GM18508 (cell line): ENCODE data around the gene CRLF1.

Experiments used
- ATAC-seq: cut with Tn5 transposase; IDR thresholded peaks from one replicate; pipeline ENCODE4 v1.9.1; 2021; ENCODE audit warnings: moderate number of reproducible peaks; ENCODE audit not compliant: insufficient read depth, unreplicated experiment

Gene CRLF1, protein sequence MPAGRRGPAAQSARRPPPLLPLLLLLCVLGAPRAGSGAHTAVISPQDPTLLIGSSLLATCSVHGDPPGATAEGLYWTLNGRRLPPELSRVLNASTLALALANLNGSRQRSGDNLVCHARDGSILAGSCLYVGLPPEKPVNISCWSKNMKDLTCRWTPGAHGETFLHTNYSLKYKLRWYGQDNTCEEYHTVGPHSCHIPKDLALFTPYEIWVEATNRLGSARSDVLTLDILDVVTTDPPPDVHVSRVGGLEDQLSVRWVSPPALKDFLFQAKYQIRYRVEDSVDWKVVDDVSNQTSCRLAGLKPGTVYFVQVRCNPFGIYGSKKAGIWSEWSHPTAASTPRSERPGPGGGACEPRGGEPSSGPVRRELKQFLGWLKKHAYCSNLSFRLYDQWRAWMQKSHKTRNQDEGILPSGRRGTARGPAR

DNA sequence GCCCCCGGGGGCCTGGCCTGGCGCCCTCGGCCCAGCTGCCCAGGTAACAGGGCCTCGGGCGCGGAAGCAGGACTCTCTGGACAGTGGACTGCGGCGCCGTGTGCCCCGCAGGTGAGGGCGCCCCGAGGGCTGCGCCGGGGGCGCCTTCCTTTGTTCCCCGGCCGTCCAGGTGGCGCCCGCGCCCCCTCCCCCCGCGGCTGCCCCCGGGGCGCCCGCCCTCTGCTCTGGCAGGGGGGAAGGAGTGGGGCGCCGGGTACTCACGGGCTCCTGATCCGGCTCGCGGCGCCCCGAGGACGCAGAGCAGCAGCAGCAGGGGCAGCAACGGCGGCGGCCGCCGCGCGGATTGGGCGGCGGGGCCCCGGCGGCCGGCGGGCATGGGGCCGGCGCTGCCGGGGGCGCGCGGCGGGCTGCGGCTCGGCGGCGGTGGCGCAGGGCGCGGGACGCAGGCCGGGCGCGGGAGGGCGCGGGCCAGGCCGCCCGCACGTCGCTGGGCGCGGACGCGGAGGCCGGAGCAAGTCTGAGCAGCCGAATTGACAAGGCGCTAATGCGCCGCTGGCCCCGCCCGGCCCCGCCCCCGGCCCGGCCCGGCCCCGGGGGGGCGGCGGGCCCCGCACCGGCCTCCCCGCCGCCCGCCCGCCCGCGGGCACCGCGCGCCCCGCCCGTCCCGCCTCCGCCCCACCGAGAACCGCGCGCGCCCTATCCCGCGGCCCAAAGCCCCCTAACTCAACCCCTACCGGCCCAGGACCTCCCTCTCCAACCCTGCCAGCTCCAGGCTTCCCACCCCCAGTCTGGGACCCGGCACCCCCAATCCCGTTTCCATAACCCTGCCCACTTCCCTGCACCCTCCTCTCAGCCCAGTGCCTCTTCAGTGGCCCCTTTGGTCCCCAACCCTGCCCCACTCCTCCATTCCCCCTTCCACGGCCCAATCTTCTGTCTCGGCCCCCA, at the start of gene CRLF1:
Gene CRLF1, minus strand, starts transcription at position 519 of the 945 bp plus-strand sequence. Its CDS starts 143 bp downstream, at position 376.
- ATAC-seq, result no peak

DNA sequence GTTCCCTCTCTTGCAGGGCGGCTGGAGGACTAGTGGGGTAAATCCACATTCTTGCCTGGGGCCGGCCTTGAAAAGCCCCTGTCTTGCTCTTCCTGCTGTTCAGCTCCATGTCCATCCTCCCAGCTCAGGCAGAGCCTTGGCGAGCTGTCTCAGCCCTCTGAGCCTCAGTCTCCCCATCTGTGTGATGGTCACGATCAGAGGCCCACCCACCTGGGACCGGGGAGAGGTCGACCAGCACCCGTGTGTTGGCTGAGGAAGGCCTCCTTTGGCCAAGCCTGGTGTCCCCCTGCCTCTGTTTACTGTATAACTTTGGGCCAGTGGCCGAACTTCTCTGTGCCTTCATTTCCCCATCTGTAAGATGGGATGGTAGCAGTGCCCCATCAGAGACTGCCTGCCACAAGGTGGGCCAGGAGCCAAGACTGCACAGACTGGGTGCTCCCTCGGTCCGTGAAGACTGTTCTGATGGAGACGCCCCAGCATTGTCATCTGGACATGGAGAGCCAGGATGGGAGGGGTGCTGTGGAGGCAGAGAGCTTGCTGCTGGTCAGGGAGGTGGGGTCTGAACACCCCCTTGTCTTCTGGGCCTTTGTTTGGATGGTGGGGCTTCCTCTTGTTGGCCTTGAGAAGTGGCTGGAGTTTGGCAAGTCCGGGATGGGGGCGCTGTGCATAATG, 48.7 kb upstream of the CRLF1 start:
- no peak for ATAC-seq

DNA sequence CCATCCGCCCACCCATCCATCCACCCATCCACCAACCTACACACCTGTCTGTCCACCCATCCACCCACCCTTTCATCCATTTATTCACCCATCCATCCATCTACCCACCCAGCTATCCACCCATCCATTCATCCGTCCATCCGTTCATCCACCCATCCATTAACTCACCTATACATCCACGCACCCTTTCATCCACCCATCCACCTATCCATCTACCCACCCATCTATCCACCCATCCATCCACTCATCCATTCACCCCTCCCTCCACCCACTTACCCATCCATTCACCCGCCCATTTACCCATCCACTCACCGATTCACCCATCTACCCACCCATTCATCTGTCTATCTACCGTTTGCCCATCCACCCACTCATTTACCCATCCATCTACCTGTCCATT, 47.9 kb upstream of the CRLF1 start:
- ATAC-seq, result no peak

DNA sequence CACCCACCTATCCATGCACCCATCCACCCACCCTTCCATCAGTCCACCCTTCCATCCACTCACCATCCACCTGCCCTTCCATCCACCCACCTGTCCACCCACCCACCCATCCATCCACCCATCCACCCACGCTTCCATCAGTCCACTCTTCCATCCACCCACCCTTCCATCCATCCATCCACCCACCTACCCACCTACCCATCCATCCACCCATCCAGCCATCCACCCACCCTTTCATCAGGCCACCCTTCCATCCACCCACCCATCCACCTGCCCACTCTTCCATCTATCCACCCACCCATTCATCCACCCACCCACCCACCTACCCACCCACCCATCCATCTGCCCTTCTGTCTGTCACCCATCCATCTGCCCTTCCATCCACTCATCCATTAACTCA, 47.3 kb upstream of the CRLF1 start:
- no peak for ATAC-seq

DNA sequence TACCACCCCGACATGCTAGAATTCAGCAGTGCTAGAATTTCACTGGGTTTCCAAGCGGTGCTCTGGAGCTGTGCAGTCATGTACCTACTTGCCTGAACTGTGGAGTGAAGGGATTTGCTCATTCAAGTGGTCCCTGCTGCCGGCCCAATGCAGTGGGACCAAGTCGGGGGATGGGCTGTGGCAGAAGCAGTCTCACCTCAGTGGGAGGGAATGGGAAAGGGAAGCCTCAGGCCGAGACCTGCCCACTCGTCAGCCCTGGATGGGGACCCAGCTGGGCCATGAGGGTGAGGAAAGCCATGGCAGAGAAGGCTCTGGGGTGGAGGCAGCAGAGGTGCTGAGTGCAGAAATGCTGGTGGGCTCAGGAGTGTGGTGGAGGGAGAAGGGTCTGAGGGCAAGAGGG, 45.1 kb upstream of the CRLF1 start:
- no peak for ATAC-seq

DNA sequence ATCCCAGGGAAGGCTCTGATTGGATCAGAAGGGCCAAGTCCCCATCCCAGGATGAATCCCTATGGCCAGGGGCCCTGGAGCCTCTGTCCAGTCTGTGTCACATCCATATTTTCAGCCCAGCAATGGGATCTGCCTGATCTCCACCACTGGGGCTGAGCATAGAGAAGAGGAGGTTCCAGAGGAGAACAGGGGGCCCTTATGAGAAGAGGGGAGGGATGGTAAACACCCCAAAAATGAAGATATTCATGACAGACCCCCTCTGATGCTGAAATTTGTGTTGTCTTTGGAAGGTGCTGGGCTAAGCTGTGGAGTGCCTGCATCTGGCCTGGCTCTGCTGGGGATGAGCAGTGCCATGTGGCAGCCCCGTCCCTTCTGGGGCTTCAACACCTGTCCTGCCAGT, 44.7 kb upstream of the CRLF1 start:
- ATAC-seq, result no peak

DNA sequence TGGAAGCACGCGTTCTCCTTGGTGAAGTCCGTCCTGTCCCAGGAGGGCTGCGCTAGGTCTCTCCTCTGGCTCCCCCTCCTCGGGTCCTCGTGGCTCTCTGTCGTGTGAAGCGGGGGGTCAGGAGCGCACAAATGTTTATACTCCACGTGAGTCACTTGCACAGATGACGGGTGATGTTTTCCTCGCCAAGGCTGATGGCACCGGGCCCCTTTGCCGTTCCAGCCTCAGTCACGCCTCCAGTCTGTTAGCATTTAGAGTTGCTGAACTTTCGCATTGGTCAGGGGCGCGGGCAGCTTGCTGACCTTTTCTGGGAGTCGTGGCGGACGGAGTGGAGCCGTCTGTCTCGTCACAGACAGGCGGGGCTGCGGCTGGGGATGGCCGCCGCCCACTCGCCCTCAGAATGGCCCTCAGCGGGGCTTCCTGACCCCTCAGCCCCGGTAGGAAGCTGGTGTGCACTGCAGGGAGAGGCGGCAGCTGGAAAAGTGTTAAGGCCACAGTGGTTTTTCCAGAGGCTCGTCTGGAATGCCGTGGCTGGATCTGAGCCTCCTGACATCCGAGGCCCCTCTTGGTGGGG, 44.0 kb upstream of the CRLF1 start:
- no peak for ATAC-seq

DNA sequence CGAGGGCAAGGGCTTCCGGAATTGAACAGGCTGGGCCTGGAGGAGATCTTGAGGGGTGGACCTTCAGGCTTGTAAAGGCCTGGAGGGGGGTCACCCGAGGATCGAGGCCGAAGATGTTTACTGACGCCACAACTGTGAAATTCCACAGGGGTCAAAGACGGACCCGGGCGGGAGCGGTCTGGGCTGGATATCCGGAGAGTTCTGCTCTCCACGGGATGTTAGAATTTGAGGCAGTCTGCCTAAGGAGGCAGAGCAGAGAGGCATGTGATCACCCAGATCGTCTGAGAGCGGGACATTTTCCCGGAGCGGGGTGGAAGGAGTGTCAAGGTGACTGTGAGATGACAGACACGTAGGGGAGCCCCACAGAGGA, 43.4 kb upstream of the CRLF1 start:
- ATAC-seq, result no peak

DNA sequence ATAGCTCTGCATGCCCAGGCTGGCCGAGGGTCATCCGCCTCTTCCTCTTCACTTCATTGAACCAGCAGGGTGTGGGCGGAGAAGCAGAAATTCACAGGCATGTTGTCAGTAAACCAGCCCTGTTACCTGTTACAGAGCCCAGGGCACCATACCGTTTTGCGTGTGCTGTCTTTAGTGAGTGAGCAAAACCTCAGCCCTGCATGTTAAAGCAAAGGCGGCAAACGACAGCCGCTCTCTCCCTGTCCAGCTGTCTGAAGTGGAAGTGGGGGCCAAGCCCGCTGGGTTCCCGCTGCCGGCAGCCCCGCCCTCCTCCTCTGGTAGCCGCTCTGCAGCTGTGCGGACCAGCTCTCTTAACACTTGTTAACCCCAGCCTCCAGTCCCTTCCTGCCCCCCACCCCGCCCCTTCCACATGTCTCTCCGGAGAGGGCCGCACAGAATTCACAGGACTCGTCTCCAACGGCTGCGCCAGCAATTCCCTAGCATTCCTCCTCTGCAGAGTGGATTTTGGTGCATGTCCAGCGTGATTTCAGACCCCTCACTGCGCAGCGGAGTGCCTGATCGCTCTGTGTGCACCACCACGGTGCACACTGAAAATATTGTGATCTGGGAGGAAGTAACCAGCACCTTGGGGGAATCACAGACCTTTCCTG, 42.9 kb upstream of the CRLF1 start:
- no peak for ATAC-seq

DNA sequence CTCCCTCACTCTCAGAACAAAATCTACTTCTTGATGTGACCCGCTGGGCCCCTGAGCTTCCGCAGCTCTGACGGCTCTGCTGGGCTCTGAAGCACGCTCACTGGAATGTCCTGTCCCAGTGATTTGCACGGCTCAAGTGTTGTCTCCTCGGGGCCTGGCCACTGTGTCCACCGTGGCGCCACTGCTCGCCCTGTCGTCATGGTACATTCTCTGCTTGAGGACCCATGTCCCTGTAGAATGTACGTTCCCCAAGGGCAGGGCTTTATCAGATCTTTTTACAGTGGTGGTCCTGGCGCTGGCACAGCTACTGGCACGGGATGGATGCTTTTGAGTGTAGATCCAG, 42.3 kb upstream of the CRLF1 start:
- ATAC-seq, result no peak

DNA sequence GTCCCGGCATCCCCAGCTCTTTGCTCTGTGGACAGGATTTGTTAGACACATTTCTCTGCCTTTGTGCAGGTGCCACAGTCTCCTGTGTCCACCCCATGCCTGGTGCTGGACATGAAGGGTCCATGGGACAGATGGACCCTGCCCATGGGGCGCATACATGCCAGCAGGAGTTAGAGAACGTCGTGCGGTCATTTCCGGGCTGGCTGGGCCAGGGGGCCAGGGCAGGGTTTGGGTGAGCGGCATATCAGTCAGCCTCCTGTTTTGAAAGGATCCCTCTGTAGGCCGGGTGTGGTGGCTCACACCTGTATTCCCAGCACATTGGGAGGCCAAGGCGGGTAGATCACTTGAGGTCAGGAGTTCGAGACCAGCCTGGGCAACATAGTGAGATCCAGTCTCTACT, 41.2 kb upstream of the CRLF1 start:
- no peak for ATAC-seq

DNA sequence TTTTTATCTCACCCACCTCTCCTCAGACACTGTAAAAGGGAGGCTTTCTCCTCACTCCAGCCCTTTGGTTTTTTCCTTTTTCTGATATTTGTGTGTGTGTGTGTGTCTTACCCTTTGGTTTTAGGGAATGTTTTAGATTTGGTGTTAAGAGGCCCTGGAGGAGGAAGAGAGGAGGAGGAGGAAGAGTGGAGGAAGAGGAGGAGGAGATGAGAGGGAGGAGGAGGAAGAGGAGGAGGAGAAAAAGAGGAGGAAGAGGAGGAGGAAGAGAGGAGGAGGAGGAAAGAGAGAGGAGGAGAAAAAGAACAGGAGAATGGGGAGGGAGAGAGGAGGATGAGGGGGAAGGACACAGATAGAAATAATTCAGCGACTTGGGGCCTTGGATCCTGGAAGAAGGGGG, 40.8 kb upstream of the CRLF1 start:
- no peak for ATAC-seq

DNA sequence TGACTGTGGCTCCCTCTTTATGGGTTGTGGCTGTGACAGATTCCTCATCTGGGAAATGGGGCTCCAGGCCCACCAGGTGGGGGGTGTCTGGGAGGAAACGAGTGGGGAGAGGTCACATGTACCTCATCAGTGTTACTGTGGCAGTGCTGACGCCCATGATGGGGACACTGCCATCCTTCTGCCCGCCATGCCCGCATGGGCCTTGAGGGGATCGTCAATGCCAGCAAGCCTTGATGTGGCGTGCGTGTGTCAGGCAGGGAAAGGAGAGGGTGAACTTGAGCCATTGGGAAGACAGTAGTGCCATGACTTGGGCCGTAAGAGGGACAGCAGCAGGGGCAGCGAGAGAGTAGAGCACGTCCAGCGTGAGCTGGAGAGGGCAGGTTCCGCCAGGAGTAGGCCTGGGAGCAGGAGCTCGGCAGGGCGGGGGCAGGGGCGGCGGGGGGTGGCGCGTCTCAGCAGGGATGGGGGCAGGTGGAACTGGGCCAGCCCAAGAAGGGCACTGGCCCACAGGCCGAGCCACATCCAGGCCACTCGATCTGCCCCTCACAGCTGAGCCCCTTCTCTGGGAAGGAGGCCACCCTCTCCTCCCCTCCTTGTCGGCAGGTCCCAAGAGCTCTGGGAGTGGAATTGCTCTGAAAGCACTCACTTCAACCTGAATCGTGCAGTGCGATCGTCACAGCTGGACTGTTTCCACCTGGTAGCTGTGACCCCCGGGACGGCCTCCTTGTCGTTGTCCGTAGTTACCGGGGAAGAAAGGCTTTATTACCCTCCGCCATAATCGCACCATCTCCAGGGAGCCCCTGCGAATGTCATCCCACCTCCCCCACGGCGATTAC, 40.2 kb upstream of the CRLF1 start:
- ATAC-seq, result no peak

DNA sequence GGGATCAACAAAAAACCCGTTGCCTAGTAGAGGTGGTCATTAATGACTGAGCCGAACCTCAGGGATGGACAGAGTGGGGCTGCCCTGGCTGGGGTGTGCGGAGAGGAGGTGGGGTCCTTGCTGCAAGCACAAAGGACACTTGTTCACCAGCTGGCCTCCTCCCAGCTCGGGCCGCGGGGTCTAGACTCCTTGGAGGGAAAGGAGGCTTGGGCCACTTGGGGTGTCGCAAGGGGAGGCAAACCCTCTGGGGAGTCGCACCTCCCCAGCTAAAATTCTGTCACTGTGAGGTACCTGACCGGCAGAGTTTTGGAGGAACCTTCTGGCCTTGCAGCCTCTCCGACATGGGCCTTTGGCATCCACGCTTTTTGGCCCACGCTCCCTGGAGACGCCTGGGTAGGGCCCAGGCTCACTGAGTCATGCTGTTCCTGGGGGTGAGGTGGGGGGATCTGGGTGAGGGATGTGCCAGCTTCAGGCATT, 38.5 kb upstream of the CRLF1 start:
- ATAC-seq, result no peak

DNA sequence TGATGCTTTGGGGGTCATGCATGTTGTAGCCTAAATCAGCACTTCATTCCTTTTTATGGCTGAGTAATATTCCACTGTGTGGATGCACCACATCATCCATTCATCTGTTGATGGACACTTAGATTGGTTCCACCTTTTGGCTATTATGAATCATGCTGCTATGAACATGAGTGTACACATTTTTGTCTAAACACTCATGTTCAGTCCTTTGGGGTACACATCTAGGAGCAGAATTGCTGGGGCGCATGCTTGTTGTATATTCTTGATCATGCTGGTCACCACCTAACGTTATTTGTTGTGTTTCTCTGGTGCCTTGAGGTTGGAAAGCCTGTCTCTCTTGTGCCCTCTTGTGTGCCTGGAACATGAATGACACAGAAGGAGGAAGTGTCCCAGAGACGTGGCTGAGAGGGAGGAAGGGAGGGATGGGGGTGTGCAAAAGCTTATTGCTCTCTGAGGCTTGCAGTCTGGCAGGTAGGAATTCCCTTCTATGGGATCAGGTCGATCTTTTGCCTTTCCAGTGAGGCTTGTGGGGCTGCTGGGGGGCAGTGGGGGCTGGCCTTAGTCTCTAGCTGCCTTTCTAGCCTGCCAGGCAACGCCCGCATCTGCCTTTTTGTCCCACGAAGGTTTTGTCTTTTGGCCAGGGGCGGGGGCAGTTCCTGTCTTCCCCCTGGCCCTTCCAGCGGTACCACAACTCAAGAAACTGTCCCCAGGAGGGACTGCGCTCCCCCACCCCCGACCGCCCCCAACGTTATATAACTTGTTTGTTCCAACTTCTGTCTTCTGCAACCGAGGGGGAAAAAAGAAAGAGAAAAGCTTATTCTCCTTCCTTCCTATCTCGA, 37.8 kb upstream of the CRLF1 start:
- ATAC-seq, result no peak

DNA sequence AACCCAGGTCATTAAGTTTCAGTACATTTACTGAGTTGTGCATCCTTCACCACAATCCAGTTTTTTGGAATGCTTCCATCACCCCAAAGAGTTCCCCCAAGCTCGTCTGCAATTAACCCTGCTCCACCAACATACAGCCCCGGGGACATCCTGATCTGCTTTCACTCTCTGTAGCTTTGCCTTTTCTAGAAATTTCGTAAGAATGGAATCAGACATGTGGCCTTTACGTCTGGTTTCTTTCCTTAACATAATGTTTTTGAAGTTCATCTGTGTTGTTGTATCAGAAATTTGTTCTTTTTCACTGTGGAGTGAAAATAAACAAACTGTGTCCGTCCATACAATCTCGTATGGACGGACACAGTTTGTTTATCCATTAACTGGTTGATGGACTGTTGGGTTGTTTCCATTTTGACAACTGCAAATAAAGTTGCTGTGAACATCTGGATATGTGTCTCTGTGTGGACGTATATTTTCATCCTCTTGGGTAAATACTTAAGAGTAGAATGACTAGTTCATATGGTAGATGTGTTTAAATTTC, 33.2 kb upstream of the CRLF1 start:
- ATAC-seq, result no peak

DNA sequence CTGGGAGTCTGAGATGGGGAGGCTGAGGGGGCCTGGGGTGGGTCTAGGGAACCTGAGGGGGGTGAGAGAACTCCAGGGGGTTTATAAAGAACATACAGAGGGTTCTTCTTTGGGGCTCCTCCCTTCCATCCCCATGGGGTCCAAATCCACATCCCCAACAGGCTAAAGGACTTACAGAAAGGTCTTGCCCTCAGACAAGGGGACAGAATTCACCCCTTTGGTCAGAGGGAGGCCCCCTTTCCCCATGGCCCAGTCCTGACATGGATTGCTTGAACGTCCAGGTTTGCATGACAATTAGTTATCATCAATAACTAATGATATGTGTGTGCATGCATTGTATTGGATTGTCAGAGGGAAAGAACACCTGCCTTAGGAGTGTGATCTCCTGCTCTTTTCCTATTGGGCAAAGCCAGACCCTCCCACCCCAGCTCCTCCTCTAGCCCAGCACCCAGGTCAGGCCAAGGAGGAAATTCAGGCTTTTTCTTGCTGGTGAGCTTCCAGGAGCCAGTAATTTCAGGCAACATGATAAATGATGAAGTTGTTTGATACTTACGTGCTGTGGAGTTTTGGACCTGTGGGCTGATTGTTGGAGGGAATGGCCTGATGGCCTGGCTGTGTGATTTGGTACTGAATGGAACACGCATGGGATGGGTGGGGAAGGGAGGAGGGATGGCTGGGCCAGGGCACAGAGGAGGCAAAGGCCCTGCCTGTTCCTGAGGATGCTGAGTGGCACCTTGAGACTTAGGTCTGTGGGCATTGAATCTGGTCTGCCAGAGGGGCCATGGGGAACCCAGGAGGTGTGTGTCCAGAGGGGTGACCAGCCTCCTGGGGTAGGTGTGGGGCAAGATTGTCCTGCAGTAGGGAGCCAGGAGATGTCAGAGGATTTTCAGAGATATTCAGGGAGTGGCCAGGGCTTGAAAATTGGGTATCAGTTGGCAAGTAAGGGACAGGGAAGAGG, 31.4 kb upstream of the CRLF1 start:
- ATAC-seq, result no peak
